HepG2 (cell line): Measurements from ENCODE around the gene NDUFAF8. TPM values are rescaled to one million over a fixed set of nuclear protein-coding genes. Genes with fewer than 3 reads are reported as not detected.

Source experiments
- CHD4 ChIP-seq: fragments of 200-600 bp; sonication (generic); IDR thresholded peaks from 2 replicates; pipeline ENCODE4 v1.7.0; 2017; ENCODE audit warnings: mild to moderate bottlenecking, low read length, borderline replicate concordance
- ERF ChIP-seq: IDR thresholded peaks from 2 replicates; pipeline ENCODE4 v1.6.1; 2018; ENCODE audit warnings: missing biosample characterization, missing genetic modification reagents
- ESRRA ChIP-seq: sonication (generic); formaldehyde crosslinking; IDR thresholded peaks from 2 replicates; pipeline ENCODE4 v1.5.1; 2020; ENCODE audit warnings: mild to moderate bottlenecking, low read depth, missing genetic modification reagents
- HOXA3 ChIP-seq: sonication (generic); formaldehyde crosslinking; IDR thresholded peaks from 2 replicates; pipeline ENCODE4 v1.5.0; 2020; ENCODE audit warnings: missing genetic modification reagents
- KAT7 ChIP-seq: IDR thresholded peaks from 2 replicates; pipeline ENCODE4 v1.6.1; 2018; ENCODE audit warnings: borderline replicate concordance, missing compliant biosample characterization
- MZF1 ChIP-seq: sonication (generic); formaldehyde crosslinking; IDR thresholded peaks from 2 replicates; pipeline ENCODE4 v1.8.1; 2023; ENCODE audit warnings: mild to moderate bottlenecking, missing genetic modification reagents, borderline replicate concordance
- NFATC3 ChIP-seq: sonication (generic); formaldehyde crosslinking; IDR thresholded peaks from 2 replicates; pipeline ENCODE4 v1.5.1; 2020; ENCODE audit warnings: mild to moderate bottlenecking, missing genetic modification reagents
- TAF1 ChIP-seq: sonication (generic); formaldehyde crosslinking; IDR thresholded peaks from 2 replicates; pipeline ENCODE4 v1.4.0; 2020; ENCODE audit warnings: missing genetic modification reagents
- ZFP36L2 ChIP-seq: sonication (generic); formaldehyde crosslinking; IDR thresholded peaks from 2 replicates; pipeline ENCODE4 v1.4.0; 2020; ENCODE audit warnings: missing genetic modification reagents
- ZKSCAN8 ChIP-seq: IDR thresholded peaks from 2 replicates; pipeline ENCODE4 v1.6.1; 2016; ENCODE audit warnings: borderline replicate concordance, missing genetic modification reagents, missing compliant biosample characterization
- ZNF12 ChIP-seq: sonication (generic); formaldehyde crosslinking; IDR thresholded peaks from 2 replicates; pipeline ENCODE4 v1.5.0; 2020; ENCODE audit warnings: missing genetic modification reagents
- ZNF17 ChIP-seq: sonication (generic); formaldehyde crosslinking; IDR thresholded peaks from 2 replicates; pipeline ENCODE4 v1.5.0; 2020; ENCODE audit warnings: mild to moderate bottlenecking, missing genetic modification reagents
- ZNF549 ChIP-seq: sonication (generic); formaldehyde crosslinking; IDR thresholded peaks from 2 replicates; pipeline ENCODE4 v1.5.0; 2020; ENCODE audit warnings: missing genetic modification reagents
- polyA plus RNA-seq, 8 experiments: library from polyadenylated mRNA; depleted of rRNA in 3 of 8; stranded (reverse) in 7 of 8; unstranded in 1 of 8; fragments of >200 nt; fragmentation: Illumina TruSeq in 4 of 8; extraction: Trizol in 4 of 8; gene quantifications; 2 replicates each; pipeline versions ENCODE4 v1.2.1 to v1.2.3, GENCODE V29; 2011 to 2016; ENCODE audit warnings: low read depth in 4 of 8, missing spikeins in 1 of 8, mixed read lengths in 1 of 8; ENCODE audit not compliant: insufficient read depth in 1 of 8
- total RNA-seq, 5 experiments: library from RNA; depleted of rRNA; stranded (reverse); fragments of >200 nt; fragmentation: Illumina TruSeq; extraction: Trizol; gene quantifications; 2 replicates each; pipeline ENCODE4 v1.2.3, GENCODE V29; 2016; ENCODE audit warnings: low read depth in 1 of 5
- TF ChIP-seq, protein P1 (sequence below): sonication (generic); formaldehyde crosslinking; IDR thresholded peaks from 2 replicates; pipeline ENCODE4 v1.5.0; 2020; ENCODE audit warnings: missing genetic modification reagents
- TF ChIP-seq, protein P2 (sequence below): conservative IDR thresholded peaks from 2 replicates; pipeline ENCODE4 v1.6.1; 2018; ENCODE audit warnings: missing genetic modification reagents
- TF ChIP-seq, protein P3 (sequence below): sonication (generic); formaldehyde crosslinking; IDR thresholded peaks from 2 replicates; pipeline ENCODE4 v1.8.0; 2022; ENCODE audit warnings: missing genetic modification reagents, mild to moderate bottlenecking, moderate library complexity, borderline replicate concordance
- TF ChIP-seq, protein P4 (sequence below): sonication (generic); formaldehyde crosslinking; IDR thresholded peaks from 2 replicates; pipeline ENCODE4 v1.4.0; 2020; ENCODE audit warnings: missing genetic modification reagents
- TF ChIP-seq, protein P5 (sequence below): sonication (generic); formaldehyde crosslinking; IDR thresholded peaks from 2 replicates; pipeline ENCODE4 v1.5.1; 2020; ENCODE audit warnings: missing genetic modification reagents, mild to moderate bottlenecking, borderline replicate concordance

NDUFAF8 gene
- total and polyA plus RNA-seq, 2 of the 13 experiments (the other 11 are each of a cell fraction or from before 2014, with no cell fraction given), result 75.6 to 233 TPM

DNA sequence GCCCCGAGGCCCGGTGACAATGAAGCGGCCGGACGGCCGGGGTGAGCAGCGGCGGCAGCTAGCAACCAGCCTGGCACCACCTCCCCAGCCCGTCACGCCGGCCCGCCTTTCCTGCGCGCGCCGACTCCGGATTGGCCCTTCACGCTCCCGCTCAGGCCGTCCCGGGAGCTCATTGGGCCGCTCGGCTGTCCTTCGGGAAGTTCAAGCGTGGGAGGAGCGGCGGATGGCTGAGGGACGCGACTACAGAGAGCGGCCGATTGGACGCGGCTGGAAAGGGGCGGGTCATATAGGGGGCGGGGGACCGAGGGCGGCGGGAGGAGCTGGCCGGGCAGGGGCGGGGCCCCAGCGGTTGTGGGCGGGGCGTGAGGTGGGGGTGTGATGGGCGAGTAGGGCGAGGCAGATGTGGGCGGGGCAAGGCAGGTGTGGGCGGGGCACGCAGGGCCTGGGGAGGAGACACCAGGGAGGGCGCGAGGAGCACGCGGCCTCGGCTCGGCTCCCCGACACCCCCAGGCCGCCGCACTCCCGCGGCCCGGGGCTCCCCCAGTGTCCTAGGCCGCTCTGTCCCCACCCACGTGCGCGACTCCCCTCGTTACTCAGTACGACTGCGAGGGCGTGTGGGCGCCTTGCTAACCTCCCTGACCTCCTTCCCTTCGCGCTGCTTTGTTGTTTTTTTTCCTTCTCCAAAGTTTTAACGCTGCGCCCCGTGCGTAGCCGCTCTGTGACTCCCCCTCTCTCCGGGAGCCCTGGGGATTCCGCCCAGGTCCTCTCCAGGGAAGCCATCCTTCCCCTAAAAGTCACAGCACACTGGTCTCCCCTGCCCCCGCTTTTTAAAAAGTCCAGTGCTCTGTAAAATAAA, 16.0 kb upstream of the NDUFAF8 start, which contains the start of gene CEP131 (continued):
- TF ChIP-seq, protein P1, sequence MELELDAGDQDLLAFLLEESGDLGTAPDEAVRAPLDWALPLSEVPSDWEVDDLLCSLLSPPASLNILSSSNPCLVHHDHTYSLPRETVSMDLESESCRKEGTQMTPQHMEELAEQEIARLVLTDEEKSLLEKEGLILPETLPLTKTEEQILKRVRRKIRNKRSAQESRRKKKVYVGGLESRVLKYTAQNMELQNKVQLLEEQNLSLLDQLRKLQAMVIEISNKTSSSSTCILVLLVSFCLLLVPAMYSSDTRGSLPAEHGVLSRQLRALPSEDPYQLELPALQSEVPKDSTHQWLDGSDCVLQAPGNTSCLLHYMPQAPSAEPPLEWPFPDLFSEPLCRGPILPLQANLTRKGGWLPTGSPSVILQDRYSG (CRISPR knock-in tag), result 0 out of 2 replicates have a peak, but pooled peaks have one; percentile 25
- TF ChIP-seq HOXA3 (CRISPR knock-in tag) (peak; percentile 61; the same call in 1 of the 2 replicates), CHD4 (no peak), MZF1 (CRISPR knock-in tag) (peak; percentile 58; the same call in 1 of the 2 replicates), ZFP36L2 (CRISPR knock-in tag) (no peak), TAF1 (CRISPR knock-in tag) (peak; percentile 39; the same call in 1 of the 2 replicates), ERF (CRISPR knock-in tag) (peak; percentile 91), ZKSCAN8 (CRISPR knock-in tag) (no peak), NFATC3 (CRISPR knock-in tag) (peak; percentile 74; the same call in 1 of the 2 replicates), KAT7 (no peak; the same call in 1 of the 2 replicates), ZNF17 (no peak), ZNF549 (no peak), ESRRA (CRISPR knock-in tag) (peak; percentile 33; the same call in 1 of the 2 replicates), ZNF12 (CRISPR knock-in tag) (0 out of 2 replicates have a peak, but pooled peaks have one; percentile 10)
- TF ChIP-seq, protein P2, sequence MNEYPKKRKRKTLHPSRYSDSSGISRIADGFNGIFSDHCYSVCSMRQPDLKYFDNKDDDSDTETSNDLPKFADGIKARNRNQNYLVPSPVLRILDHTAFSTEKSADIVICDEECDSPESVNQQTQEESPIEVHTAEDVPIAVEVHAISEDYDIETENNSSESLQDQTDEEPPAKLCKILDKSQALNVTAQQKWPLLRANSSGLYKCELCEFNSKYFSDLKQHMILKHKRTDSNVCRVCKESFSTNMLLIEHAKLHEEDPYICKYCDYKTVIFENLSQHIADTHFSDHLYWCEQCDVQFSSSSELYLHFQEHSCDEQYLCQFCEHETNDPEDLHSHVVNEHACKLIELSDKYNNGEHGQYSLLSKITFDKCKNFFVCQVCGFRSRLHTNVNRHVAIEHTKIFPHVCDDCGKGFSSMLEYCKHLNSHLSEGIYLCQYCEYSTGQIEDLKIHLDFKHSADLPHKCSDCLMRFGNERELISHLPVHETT (CRISPR knock-in tag), result no peak
- TF ChIP-seq, protein P3, sequence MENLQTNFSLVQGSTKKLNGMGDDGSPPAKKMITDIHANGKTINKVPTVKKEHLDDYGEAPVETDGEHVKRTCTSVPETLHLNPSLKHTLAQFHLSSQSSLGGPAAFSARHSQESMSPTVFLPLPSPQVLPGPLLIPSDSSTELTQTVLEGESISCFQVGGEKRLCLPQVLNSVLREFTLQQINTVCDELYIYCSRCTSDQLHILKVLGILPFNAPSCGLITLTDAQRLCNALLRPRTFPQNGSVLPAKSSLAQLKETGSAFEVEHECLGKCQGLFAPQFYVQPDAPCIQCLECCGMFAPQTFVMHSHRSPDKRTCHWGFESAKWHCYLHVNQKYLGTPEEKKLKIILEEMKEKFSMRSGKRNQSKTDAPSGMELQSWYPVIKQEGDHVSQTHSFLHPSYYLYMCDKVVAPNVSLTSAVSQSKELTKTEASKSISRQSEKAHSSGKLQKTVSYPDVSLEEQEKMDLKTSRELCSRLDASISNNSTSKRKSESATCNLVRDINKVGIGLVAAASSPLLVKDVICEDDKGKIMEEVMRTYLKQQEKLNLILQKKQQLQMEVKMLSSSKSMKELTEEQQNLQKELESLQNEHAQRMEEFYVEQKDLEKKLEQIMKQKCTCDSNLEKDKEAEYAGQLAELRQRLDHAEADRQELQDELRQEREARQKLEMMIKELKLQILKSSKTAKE (CRISPR knock-in tag), result no peak
- TF ChIP-seq, protein P4, sequence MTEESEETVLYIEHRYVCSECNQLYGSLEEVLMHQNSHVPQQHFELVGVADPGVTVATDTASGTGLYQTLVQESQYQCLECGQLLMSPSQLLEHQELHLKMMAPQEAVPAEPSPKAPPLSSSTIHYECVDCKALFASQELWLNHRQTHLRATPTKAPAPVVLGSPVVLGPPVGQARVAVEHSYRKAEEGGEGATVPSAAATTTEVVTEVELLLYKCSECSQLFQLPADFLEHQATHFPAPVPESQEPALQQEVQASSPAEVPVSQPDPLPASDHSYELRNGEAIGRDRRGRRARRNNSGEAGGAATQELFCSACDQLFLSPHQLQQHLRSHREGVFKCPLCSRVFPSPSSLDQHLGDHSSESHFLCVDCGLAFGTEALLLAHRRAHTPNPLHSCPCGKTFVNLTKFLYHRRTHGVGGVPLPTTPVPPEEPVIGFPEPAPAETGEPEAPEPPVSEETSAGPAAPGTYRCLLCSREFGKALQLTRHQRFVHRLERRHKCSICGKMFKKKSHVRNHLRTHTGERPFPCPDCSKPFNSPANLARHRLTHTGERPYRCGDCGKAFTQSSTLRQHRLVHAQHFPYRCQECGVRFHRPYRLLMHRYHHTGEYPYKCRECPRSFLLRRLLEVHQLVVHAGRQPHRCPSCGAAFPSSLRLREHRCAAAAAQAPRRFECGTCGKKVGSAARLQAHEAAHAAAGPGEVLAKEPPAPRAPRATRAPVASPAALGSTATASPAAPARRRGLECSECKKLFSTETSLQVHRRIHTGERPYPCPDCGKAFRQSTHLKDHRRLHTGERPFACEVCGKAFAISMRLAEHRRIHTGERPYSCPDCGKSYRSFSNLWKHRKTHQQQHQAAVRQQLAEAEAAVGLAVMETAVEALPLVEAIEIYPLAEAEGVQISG (CRISPR knock-in tag), result peak; percentile 66
- TF ChIP-seq, protein P5, sequence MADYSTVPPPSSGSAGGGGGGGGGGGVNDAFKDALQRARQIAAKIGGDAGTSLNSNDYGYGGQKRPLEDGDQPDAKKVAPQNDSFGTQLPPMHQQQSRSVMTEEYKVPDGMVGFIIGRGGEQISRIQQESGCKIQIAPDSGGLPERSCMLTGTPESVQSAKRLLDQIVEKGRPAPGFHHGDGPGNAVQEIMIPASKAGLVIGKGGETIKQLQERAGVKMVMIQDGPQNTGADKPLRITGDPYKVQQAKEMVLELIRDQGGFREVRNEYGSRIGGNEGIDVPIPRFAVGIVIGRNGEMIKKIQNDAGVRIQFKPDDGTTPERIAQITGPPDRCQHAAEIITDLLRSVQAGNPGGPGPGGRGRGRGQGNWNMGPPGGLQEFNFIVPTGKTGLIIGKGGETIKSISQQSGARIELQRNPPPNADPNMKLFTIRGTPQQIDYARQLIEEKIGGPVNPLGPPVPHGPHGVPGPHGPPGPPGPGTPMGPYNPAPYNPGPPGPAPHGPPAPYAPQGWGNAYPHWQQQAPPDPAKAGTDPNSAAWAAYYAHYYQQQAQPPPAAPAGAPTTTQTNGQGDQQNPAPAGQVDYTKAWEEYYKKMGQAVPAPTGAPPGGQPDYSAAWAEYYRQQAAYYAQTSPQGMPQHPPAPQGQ (CRISPR knock-in tag), result no peak
